HG03039 (cell line): ENCODE data around the gene PTPRA.

ENCODE experiments used
- ATAC-seq: cut with Tn5 transposase; IDR thresholded peaks from one replicate; pipeline ENCODE4 v1.9.1; 2021; ENCODE audit warnings: mild to moderate bottlenecking, moderate library complexity; ENCODE audit not compliant: unreplicated experiment

The PTPRA gene

DNA sequence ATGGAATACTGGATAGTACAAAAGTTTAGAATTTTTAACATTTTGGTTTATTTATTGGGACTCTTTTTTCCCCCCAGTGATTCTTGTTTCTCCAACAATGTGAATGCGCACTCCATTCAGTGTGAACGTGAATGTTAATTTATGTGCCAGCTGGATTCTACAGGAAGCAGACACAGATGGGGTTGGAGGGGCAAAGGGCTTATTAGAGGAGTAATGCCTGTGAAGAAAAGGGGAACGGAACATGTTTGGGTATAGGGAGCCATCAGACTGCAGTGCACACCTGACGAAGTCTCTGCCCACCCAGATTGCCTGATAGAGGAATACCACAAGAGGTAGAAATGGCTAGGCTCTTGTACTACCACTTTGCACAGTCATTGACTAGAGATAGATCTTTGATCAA is 48.2 kb downstream of the PTPRA start:
- no peak for ATAC-seq

DNA sequence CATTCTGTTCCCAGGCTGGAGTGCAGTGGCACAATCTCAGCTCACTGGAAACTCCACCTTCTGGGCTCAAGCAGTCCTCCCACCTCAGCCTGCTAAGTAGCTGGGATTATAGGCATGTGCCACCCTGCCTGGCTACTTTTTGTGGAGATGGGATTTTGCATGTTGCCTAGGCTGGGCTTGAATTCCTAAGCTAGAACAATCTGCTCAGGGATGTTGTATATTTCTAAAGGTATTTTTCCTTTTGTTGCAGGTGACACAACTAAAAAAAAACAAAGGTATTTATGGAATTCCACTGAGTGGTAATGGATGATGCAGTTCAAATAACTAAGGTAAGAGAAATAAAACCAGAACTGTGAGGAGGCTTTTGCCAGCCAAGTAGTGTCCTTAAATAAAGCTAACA is 49.7 kb downstream of the PTPRA start:
- no peak for ATAC-seq

DNA sequence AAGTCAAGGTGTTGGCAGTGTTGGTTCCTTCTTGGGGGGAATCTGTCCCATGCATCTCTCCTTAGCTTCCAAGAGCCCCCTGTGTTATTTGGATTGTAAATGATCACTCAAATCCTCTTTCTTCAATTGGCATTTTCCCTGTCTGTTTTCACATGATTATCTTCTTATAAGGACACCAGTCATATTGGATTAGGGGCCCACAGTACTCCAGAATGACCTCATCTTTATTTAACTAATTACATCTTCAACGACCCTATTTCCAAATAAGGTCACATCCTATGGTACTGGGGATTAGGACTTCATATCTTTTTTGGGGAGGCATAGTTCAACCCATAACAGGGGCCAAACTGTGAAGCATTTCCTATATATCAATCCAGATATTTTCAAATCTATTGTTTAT is 57.3 kb downstream of the PTPRA start:
- no peak for ATAC-seq

- ATAC-seq = no peak
Observed at GRCh38 chr20:2932498-2932897, 59.2 kb downstream of the PTPRA start.

- ATAC-seq = no peak
Observed at GRCh38 chr20:2937902-2938301, 64.6 kb downstream of the PTPRA start.

GRCh38 chr20:2942439-2942838 is 69.2 kb downstream of the PTPRA start:
- ATAC-seq = no peak

DNA sequence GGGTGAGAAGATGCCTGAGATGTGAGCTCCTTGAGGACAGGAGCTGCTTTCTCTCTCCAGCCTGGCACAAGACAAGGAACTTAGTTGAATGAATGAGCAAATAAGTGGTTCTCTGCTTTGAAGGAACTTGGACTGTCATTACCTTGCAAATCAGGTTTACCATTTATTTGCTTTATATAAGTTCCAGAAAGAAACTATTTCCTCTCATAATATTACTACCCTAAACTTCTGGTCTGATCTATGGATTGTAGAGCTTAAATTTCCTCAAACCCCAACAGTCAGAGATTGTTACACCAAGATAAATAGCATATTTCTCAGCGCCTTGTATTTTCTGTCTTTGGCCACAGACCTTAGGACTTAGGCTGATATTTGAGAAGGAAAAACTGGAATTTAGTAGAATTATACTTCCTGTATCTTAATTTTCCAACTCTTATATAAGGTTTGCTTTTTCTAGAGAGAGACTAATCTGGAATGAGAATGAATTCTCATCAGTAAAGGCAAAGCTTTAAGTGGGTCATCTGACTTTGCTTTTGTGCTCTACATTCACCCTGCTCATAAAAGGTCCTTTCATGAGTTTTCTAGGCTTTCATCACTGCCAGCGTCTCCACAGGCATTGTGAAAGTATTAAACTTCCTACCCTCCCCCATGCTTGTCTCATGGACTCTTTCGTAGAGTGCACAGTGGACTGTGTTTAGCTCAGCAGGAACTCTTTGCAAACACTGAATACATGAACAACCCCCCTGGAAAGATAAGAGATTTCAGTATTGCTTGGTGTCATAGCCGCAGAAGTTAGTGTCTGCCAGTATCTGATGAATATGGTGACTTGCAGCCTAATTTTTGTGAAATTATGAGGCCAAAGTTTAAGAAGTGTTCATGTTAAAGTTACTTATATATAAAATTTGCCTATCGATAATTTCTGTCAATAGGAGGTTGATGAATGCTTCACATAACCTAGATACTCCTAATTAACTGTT is 74.0 kb downstream of the PTPRA start:
- ATAC-seq = no peak

DNA sequence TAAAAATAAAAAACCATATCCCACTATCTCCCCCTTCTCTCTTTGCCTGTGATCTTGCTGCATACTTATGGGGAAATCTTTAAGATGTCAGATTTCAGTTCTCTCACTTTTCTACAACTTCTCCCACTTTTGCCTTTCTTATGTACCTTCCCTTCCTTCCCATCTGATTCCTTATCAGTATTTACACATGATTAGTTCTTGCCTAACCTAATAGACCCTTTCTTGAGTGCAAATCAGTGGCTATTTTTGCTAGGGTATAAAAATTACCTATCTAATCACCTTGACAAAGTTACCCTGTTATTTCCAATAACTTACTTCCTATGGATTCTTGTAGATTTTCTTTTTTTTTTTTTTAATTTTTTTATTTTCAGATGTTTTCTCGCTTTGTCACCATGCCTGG is 75.7 kb downstream of the PTPRA start:
- no peak for ATAC-seq

- ATAC-seq = no peak
Observed at GRCh38 chr20:2952766-2953165, 79.5 kb downstream of the PTPRA start.

DNA sequence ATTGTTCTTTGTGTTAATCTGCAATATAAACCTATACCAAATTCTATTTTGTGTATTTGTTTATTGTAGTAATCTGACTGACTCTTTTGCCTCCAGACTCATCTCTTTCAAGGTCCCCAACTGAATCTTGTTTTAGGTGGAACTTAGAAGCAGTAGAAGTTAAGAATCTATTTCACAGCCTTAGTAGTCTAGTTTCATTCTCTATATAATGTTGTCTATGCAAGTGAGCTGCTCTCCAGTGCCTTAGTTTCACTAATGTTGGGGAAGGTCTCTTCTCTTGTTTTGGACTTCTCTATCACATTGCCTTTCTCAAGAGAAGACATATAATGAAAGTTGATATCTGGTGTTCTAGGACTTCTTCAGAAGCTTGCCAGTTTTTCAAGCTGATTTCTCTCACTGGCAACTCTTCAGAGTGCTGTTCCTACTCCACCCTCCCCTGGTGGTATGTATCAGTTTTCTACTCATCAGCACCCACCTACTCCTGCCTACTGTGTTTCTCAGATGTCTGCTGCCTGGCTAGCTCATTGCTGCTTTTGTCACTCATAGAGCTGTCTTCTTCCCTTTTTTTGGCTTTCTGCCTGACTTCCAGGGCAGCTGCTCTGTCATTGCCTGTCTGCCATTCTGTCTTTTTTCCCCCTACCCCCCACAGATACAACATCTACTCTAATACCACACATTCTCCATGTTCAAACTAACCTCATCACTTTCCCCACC is 82.1 kb downstream of the PTPRA start:
- no peak for ATAC-seq

GRCh38 chr20:2956480-2956879 is 83.2 kb downstream of the PTPRA start:
- ATAC-seq = no peak

- no peak for ATAC-seq
Observed at GRCh38 chr20:2967841-2968240, 94.6 kb downstream of the PTPRA start.

- no peak for ATAC-seq
Observed at GRCh38 chr20:2972126-2972525, 98.8 kb downstream of the PTPRA start.

- no peak for ATAC-seq
Observed at GRCh38 chr20:2973574-2973973, 100.3 kb downstream of the PTPRA start.

DNA sequence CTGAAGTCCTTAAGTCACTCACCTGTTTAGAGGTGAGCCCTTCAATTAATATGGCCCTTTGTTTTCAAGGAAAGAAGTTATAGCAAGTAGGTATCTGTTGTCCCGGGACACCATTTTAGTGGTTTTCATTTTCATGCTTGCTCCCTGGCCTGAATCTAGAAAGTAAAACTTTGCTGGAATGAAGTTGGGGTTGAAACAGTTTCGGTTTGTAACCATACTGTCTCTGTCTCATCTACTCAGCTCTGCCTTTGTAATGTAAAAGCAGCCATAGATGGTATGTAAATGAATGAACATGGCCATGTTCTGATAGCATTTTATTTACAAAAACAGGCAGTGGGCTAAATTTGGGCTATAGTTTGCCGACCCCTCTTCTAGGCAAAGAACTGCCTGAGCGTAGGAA is 105.2 kb downstream of the PTPRA start:
- ATAC-seq = no peak

GRCh38 chr20:2981646-2982045 is 108.4 kb downstream of the PTPRA start:
- ATAC-seq = no peak

- no peak for ATAC-seq
Observed at GRCh38 chr20:2983508-2983907, 110.2 kb downstream of the PTPRA start.

GRCh38 chr20:2984028-2984501 is 110.8 kb downstream of the PTPRA start:
- ATAC-seq = peak; percentile 46

DNA sequence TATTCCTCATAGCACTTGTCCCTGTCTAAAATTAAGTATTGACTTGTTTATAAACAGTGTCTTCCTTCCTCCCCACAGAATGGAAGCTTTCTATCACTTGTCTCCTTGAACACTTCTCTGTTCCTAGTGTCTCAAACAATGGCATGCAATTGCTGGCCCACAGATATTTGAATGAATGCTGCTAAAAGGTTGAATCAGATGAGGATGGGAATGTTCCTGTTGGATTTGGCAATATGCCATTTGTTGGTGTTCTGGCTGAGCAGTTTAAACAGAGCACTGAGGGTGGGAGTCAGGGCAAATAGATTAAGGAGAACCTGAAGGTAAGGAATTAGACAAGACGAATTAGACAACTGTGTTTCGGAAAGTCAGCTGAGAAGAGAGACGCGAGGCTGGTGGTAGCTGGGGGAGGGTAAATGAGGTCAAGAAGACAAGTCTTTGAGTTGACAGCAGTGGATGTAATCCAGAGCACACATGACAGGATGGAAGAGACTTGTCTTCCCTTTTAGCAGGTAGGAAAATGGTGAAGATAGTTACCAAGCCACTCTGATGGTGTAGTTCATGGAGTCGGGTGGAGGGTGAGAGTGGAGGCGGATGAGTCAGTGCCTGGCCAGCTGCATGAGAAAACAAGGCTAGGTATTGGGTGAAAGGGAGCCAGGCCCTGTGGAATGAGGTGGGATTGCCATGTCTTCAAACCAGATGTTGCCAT is 111.8 kb downstream of the PTPRA start:
- ATAC-seq = no peak

GRCh38 chr20:2986466-2986865 is 113.2 kb downstream of the PTPRA start:
- ATAC-seq = no peak

DNA sequence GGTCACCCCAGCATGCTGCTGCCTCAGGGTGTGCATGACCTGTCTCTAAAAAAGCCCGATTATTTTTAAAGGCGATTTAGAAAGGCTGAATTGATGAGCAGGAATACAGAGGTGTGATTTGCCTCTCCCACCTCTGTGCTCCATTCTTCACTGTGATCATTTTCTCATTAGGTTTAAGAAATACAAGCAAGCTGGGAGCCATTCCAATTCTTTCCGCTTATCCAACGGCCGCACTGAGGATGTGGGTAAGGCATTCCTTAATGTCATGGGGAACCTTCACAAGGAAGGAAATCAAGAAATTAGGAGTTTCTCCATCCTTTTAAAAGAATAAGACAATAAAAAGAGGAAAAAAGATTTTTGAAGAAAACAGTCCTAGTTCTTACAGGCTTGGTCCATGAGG is 114.6 kb downstream of the PTPRA start:
- no peak for ATAC-seq
